Measurements from ENCODE around the gene PASK. TPM values are rescaled to one million over a fixed set of nuclear protein-coding genes. Genes with fewer than 3 reads are reported as not detected.

PASK gene
- total RNA-seq, 2 experiments from 2014 or later = 71.3 to 74.8 TPM

DNA sequence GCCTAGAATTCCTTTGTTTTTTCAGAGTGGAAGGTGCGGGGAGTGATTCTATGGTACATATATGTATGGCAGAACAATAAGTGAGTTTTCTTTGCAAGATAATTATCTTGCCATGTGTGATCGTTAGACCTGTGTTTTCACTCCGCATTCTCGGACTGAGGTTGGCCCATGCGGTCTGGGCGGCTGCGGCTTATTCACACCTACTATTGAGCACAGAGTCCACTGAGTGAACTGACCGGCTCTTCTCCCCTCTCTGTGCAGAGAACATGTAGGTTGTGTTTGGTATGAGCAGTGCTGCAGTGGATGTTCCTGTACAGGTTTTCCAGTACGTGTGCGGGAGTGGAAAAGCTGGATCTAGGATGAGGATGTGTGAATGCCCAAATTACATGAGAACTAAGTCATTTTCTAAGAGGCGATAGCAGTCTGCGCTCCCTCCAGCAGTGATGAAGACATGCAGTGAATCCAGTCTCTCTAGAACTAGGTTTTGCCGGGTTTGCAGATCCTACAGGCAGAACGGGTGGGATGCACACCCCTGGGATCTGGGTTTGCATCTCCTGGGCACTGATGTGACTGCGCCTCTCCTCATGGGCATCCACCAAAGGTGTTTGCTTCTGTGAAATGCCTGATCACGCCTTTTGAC lies 74.3 kb downstream of the PASK start:
- POLR2A ChIA-PET = no interaction called here
- no peak for ATAC-seq
- TF ChIP-seq, protein P1, sequence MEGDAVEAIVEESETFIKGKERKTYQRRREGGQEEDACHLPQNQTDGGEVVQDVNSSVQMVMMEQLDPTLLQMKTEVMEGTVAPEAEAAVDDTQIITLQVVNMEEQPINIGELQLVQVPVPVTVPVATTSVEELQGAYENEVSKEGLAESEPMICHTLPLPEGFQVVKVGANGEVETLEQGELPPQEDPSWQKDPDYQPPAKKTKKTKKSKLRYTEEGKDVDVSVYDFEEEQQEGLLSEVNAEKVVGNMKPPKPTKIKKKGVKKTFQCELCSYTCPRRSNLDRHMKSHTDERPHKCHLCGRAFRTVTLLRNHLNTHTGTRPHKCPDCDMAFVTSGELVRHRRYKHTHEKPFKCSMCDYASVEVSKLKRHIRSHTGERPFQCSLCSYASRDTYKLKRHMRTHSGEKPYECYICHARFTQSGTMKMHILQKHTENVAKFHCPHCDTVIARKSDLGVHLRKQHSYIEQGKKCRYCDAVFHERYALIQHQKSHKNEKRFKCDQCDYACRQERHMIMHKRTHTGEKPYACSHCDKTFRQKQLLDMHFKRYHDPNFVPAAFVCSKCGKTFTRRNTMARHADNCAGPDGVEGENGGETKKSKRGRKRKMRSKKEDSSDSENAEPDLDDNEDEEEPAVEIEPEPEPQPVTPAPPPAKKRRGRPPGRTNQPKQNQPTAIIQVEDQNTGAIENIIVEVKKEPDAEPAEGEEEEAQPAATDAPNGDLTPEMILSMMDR (IDR thresholded peaks at IDR 0.05) = no peak
- DNase-seq = no peak
- Mint-ChIP-seq H3K36me3 (ENCODE audit: low read depth) (no peaks in the 10 kb centered on the region), H3K27me3 (no peaks in the 10 kb centered on the region), H3K4me1 (ENCODE audit: low read depth) (peaks cover 2% of the 10 kb centered on the region), H3K4me3 (no peak overlapping the region), H3K9me3 (no peaks in the 10 kb centered on the region), H3K27ac (no peak overlapping the region)
- CTCF ChIA-PET = no interaction called here
- intact Hi-C loops (cut with micrococcal nuclease) = loop anchor here (5.0 kb wide), 1 partner anchor 213 kb away; no protein-coding TSS in a partner anchor

DNA sequence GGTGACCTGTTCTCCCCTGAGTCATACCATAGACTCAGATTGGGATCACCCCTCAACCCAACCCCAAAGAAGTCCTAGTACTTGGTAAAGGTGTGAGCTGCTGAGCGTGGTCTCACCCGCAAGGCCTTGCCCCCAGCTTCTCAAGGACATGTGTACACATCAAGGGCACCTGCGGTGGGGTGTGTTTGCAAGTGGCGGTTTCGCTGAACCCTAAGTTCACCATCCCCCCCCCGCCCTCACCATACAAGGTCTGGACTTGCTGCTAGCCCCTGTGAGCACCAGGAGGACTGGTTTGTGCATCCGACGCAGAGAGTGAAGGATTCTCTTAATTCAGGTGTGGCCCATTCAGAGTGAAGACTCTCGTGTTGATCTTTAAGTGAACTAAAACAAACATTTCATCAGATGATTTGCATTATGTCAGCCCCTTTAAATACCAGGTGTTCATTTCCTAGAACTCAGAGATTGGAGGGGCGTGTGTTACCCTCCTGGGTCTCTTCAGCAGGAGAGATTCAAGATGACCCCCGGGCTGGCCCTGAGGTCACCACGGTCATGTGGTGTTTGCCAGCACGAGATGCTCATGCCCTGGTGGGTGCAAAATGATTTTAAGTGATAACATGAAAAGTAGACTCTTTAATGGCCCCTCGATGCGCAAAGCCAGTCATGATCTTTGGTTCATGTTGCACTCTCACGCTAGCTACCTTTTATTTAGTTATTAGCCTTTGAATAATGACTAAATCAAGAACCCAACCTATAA lies 75.0 kb downstream of the PASK start:
- Mint-ChIP-seq H3K4me3 (no peak overlapping the region), H3K27me3 (no peaks in the 10 kb centered on the region), H3K4me1 (ENCODE audit: low read depth) (peaks cover 2% of the 10 kb centered on the region), H3K27ac (no peak overlapping the region), H3K9me3 (no peaks in the 10 kb centered on the region), H3K36me3 (ENCODE audit: low read depth) (no peaks in the 10 kb centered on the region)
- ATAC-seq (no peak), DNase-seq (no peak)
- ChIA-PET CTCF (no interaction called here), POLR2A (interaction anchor here (0.6 kb wide), 2 partner anchors 184 to 601 kb away, joined by 3 to 4 read pairs; no protein-coding TSS in a partner anchor)
- TF ChIP-seq, protein P1 (IDR thresholded peaks at IDR 0.05) = no peak
- intact Hi-C loops (cut with micrococcal nuclease) = loop anchor here (5.0 kb wide), 1 partner anchor 212 kb away; no protein-coding TSS in a partner anchor

DNA sequence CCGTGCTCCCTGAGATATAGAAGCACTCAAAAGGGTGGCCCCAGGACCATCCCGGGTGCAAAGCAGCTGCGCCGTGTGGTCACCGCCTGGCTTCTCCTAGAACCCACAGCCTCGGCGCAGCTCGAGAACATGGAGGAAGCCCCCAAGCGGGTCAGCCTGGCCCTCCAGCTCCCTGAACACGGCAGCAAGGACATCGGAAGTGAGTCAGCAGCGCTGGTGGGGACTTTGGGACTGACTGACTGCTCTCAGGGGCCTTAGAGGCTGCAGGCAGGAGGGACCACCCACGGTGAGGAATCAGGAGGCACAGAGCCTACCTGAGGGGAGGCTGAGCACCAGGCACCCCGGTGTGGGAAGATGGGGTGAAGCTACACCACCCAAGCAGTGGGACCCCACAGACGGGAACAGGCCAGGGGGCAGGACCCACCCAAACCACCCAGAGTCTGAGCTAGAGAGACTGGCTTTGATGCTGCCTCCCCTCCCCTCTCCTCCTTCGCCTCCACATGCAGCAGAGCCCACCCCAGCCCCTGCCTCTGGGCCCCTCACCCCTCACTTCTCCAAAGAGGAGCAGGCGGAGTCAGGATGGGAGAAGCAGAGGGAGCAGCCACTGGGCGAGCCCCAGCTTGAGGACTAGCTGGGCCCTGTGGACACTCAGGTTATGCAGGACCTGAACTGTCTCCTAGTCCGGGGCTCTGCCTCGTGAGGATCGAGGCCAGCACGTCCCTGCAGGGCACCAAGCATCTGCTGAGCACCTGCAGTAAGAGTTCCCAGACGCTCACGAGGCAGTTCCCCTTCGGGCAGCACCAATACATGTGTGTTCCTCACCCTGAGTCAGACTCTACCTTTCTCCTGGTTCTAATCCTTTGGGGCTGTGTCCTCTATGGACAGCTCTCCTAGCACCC lies 75.9 kb downstream of the PASK start:
- no peaks in the 10 kb centered on the region for H3K9me3 Mint-ChIP-seq
- H3K36me3 Mint-ChIP-seq (ENCODE audit: low read depth) = no peaks in the 10 kb centered on the region
- no peak for ATAC-seq
- no peak for DNase-seq
- ChIA-PET POLR2A (interaction anchor here (0.6 kb wide), 2 partner anchors 184 to 600 kb away, joined by 3 to 4 read pairs; no protein-coding TSS in a partner anchor), CTCF (no interaction called here)
- TF ChIP-seq, protein P1 (IDR thresholded peaks at IDR 0.05) = no peak
- no peak overlapping the region for H3K27ac Mint-ChIP-seq
- peaks cover 2% of the 10 kb centered on the region for H3K4me1 Mint-ChIP-seq (ENCODE audit: low read depth)
- no peak overlapping the region for H3K4me3 Mint-ChIP-seq
- intact Hi-C loops (cut with micrococcal nuclease) = loop anchor here (5.0 kb wide), 1 partner anchor 211 kb away; no protein-coding TSS in a partner anchor
- no peaks in the 10 kb centered on the region for H3K27me3 Mint-ChIP-seq

DNA sequence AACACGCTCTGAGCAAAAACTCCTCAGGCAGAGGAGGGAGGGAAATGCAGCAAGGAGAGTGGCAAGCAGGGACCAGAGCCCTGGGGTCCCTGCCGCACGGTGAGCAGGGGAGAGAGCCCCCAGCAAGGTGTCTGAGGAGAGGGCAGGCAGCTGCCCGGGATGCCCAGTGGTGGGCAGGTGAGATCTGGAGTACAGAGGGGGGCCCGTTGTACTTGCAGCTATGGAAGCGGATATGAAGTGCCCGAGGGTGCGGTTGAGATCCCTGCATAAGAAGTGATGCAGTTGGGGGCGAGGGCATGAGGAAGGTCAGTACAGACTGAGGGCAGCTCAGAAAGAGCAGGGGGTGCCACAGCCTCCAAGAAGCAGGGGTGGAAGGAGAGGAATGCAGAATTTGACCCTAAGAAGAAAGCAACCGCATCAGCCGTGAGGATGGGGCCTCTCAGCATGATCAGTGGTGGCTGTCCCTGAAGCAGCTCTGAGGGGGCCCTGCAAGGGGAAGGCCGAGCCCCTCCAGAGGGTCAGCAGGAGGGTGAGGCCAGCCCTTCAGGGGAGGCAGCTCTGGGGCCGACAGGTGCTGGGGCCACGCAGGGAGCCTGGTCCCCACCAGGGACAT lies 76.6 kb downstream of the PASK start:
- no peaks in the 10 kb centered on the region for H3K4me1 Mint-ChIP-seq (ENCODE audit: low read depth)
- H3K27ac Mint-ChIP-seq = no peak overlapping the region
- no peaks in the 10 kb centered on the region for H3K27me3 Mint-ChIP-seq
- POLR2A ChIA-PET = interaction anchor here (0.9 kb wide), 1 partner anchor 78 kb away, joined by 3 read pairs; the partner anchor contains the start of gene PPP1R7
- no peaks in the 10 kb centered on the region for H3K36me3 Mint-ChIP-seq (ENCODE audit: low read depth)
- no peaks in the 10 kb centered on the region for H3K9me3 Mint-ChIP-seq
- DNase-seq (no peak), ATAC-seq (no peak)
- TF ChIP-seq, protein P1 (IDR thresholded peaks at IDR 0.05) = no peak
- CTCF ChIA-PET = no interaction called here
- intact Hi-C loops (cut with micrococcal nuclease) = loop anchor here (5.0 kb wide), 1 partner anchor 210 kb away; no protein-coding TSS in a partner anchor
- no peak overlapping the region for H3K4me3 Mint-ChIP-seq

Data from activated CD8-positive, alpha-beta T cell treated with anti-CD3 and anti-CD28 coated beads for 36 hours (primary cell).